ENCODE results near the gene MEIOC.
"Not testable (repeated sequence)": the region's sequence is repeated elsewhere in the genome, so short reads cannot be mapped to it uniquely, and the experiment has no call there.

DNA sequence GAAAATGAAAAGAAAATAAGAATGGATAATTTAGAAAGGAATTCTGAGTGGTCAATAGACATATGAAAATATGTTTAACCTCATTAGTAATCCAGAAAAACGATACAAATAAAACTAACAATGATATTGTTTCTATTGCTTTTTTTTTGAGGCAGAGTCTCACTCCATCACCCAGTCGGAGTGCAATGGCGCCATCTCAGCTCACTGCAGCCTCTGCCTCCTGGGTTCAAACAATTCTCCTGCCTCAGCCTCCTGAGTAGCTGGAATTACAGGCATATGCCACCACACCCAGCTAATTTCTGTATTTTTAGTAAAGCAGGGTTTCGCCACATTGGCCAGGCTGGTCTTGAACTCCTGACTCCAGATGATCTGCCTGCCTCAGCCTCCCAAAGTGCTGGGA, 21.9 kb upstream of the MEIOC start:
- TF ChIP-seq, protein P1, sequence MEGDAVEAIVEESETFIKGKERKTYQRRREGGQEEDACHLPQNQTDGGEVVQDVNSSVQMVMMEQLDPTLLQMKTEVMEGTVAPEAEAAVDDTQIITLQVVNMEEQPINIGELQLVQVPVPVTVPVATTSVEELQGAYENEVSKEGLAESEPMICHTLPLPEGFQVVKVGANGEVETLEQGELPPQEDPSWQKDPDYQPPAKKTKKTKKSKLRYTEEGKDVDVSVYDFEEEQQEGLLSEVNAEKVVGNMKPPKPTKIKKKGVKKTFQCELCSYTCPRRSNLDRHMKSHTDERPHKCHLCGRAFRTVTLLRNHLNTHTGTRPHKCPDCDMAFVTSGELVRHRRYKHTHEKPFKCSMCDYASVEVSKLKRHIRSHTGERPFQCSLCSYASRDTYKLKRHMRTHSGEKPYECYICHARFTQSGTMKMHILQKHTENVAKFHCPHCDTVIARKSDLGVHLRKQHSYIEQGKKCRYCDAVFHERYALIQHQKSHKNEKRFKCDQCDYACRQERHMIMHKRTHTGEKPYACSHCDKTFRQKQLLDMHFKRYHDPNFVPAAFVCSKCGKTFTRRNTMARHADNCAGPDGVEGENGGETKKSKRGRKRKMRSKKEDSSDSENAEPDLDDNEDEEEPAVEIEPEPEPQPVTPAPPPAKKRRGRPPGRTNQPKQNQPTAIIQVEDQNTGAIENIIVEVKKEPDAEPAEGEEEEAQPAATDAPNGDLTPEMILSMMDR (IDR thresholded peaks at IDR 0.05; ENCODE audit: extremely low read depth in 1 of 2, insufficient read depth in 1 of 2, low read depth in 1 of 2, low read length in 2 of 2): not testable (repeated sequence)
- not testable (repeated sequence) for TF ChIP-seq POLR2A (IDR thresholded peaks at IDR 0.05; ENCODE audit: low read depth, low read length); EZH2 (IDR thresholded peaks at IDR 0.05; ENCODE audit: borderline replicate concordance, low read depth, low read length, severe bottlenecking); MYC (IDR thresholded peaks at IDR 0.05; ENCODE audit: low read depth, low read length)
